ENCODE data around the gene CXCR1.
"Not testable (repeated sequence)": the region's sequence is repeated elsewhere in the genome, so short reads cannot be mapped to it uniquely, and the experiment has no call there.

The CXCR1 gene

GRCh38 chr2:218125626-218126080 is 41.1 kb downstream of the CXCR1 start, which contains the start of gene CXCR2:
CXCR2 (plus strand) TSS chr2:218126028; CDS start chr2:218134802, 8,774 bp downstream.
- H3K4me2 ChIP-seq (ENCODE audit: low read length): no peak within 1 kb of the TSS
- H3K9me3 ChIP-seq (ENCODE audit: low read length): no peaks in the 10 kb centered on the region
- H3K27me3 ChIP-seq (ENCODE audit: insufficient read depth, low read length): peaks cover 26% of the 10 kb centered on the region
- H3K79me2 ChIP-seq (ENCODE audit: insufficient read depth, low read length): no peaks in the 10 kb centered on the region
- no peak within 1 kb of the TSS for H3K27ac ChIP-seq (ENCODE audit: low read depth, low read length, poor library complexity, severe bottlenecking)
- no peak within 1 kb of the TSS for H3K9ac ChIP-seq (ENCODE audit: low read length)
- H3F3A ChIP-seq (ENCODE audit: insufficient read depth, low read length): no peaks in the 10 kb centered on the region
- no peak within 1 kb of the TSS for H2AFZ ChIP-seq (ENCODE audit: low read length)
- no peaks in the 10 kb centered on the region; the same call in 1 of the 2 replicates for H3K36me3 ChIP-seq (ENCODE audit: insufficient read depth, low read length)
- no peaks in the 10 kb centered on the region for H3K9me2 ChIP-seq (ENCODE audit: low read depth, low read length)
- TF ChIP-seq CTCF (IDR thresholded peaks at IDR 0.05; ENCODE audit: low read length) (no peak), EZH2 (IDR thresholded peaks at IDR 0.05; ENCODE audit: borderline replicate concordance, low read length) (no peak)
- no peak within 1 kb of the TSS for H3K4me3 ChIP-seq (ENCODE audit: low read depth, low read length, poor library complexity, severe bottlenecking)
- H3K4me1 ChIP-seq (ENCODE audit: insufficient read depth, low read length, severe bottlenecking): no peaks in the 10 kb centered on the region
- no peaks in the 10 kb centered on the region for H4K20me1 ChIP-seq (ENCODE audit: insufficient read depth, low read length)

GRCh38 chr2:218125095-218125494 is 41.7 kb downstream of the CXCR1 start:
- H2AFZ ChIP-seq (ENCODE audit: low read length): no peak overlapping the region
- no peak overlapping the region for H3K9ac ChIP-seq (ENCODE audit: low read length)
- H3K9me2 ChIP-seq (ENCODE audit: low read depth, low read length): no peaks in the 10 kb centered on the region
- no peak overlapping the region for H3K4me3 ChIP-seq (ENCODE audit: low read depth, low read length, poor library complexity, severe bottlenecking)
- no peak overlapping the region for H3K4me2 ChIP-seq (ENCODE audit: low read length)
- peaks cover 24% of the 10 kb centered on the region for H3K27me3 ChIP-seq (ENCODE audit: insufficient read depth, low read length)
- TF ChIP-seq CTCF (IDR thresholded peaks at IDR 0.05; ENCODE audit: low read length): no peak
- TF ChIP-seq EZH2 (IDR thresholded peaks at IDR 0.05; ENCODE audit: borderline replicate concordance, low read length): no peak
- H3K4me1 ChIP-seq (ENCODE audit: insufficient read depth, low read length, severe bottlenecking): no peaks in the 10 kb centered on the region
- no peaks in the 10 kb centered on the region for H3K79me2 ChIP-seq (ENCODE audit: insufficient read depth, low read length)
- no peaks in the 10 kb centered on the region for H3K9me3 ChIP-seq (ENCODE audit: low read length)
- H4K20me1 ChIP-seq (ENCODE audit: insufficient read depth, low read length): no peaks in the 10 kb centered on the region
- no peaks in the 10 kb centered on the region for H3F3A ChIP-seq (ENCODE audit: insufficient read depth, low read length)
- H3K27ac ChIP-seq (ENCODE audit: low read depth, low read length, poor library complexity, severe bottlenecking): no peak overlapping the region
- H3K36me3 ChIP-seq (ENCODE audit: insufficient read depth, low read length): no peaks in the 10 kb centered on the region; the same call in 1 of the 2 replicates

- Histone ChIP-seq H3K9ac (ENCODE audit: low read length) (no peak overlapping the region), H3F3A (ENCODE audit: insufficient read depth, low read length) (no peaks in the 10 kb centered on the region), H2AFZ (ENCODE audit: low read length) (no peak overlapping the region), H3K36me3 (ENCODE audit: insufficient read depth, low read length) (no peaks in the 10 kb centered on the region; the same call in 1 of the 2 replicates), H3K4me1 (ENCODE audit: insufficient read depth, low read length, severe bottlenecking) (no peaks in the 10 kb centered on the region), H3K27me3 (ENCODE audit: insufficient read depth, low read length) (peaks cover 13% of the 10 kb centered on the region; the same call in 1 of the 2 replicates), H4K20me1 (ENCODE audit: insufficient read depth, low read length) (no peaks in the 10 kb centered on the region), H3K4me3 (ENCODE audit: low read depth, low read length, poor library complexity, severe bottlenecking) (no peak overlapping the region), H3K79me2 (ENCODE audit: insufficient read depth, low read length) (no peaks in the 10 kb centered on the region), H3K9me2 (ENCODE audit: low read depth, low read length) (no peaks in the 10 kb centered on the region), H3K27ac (ENCODE audit: low read depth, low read length, poor library complexity, severe bottlenecking) (no peak overlapping the region), H3K4me2 (ENCODE audit: low read length) (no peak overlapping the region), H3K9me3 (ENCODE audit: low read length) (no peaks in the 10 kb centered on the region)
- TF ChIP-seq EZH2 (IDR thresholded peaks at IDR 0.05; ENCODE audit: borderline replicate concordance, low read length) (no peak), CTCF (IDR thresholded peaks at IDR 0.05; ENCODE audit: low read length) (no peak)
These were observed 42.8 kb downstream of the CXCR1 start for GRCh38 chr2:218123986-218124385.

- H3K27me3 ChIP-seq (ENCODE audit: insufficient read depth, low read length); H3F3A ChIP-seq (ENCODE audit: insufficient read depth, low read length); H2AFZ ChIP-seq (ENCODE audit: low read length); H3K27ac ChIP-seq (ENCODE audit: low read depth, low read length, poor library complexity, severe bottlenecking); H4K20me1 ChIP-seq (ENCODE audit: insufficient read depth, low read length); H3K4me2 ChIP-seq (ENCODE audit: low read length); H3K4me1 ChIP-seq (ENCODE audit: insufficient read depth, low read length, severe bottlenecking); H3K4me3 ChIP-seq (ENCODE audit: low read depth, low read length, poor library complexity, severe bottlenecking); H3K9me2 ChIP-seq (ENCODE audit: low read depth, low read length); H3K36me3 ChIP-seq (ENCODE audit: insufficient read depth, low read length); H3K79me2 ChIP-seq (ENCODE audit: insufficient read depth, low read length); H3K9me3 ChIP-seq (ENCODE audit: low read length); H3K9ac ChIP-seq (ENCODE audit: low read length): not testable (repeated sequence)
These were observed 44.5 kb downstream of the CXCR1 start for GRCh38 chr2:218122286-218122685.

GRCh38 chr2:218121789-218122188 is 45.0 kb downstream of the CXCR1 start:
- not testable (repeated sequence) for H4K20me1 ChIP-seq (ENCODE audit: insufficient read depth, low read length); H3K79me2 ChIP-seq (ENCODE audit: insufficient read depth, low read length); H3K36me3 ChIP-seq (ENCODE audit: insufficient read depth, low read length); H3K9me2 ChIP-seq (ENCODE audit: low read depth, low read length); H3K27me3 ChIP-seq (ENCODE audit: insufficient read depth, low read length); H3F3A ChIP-seq (ENCODE audit: insufficient read depth, low read length); H3K4me2 ChIP-seq (ENCODE audit: low read length); H3K9me3 ChIP-seq (ENCODE audit: low read length); H3K27ac ChIP-seq (ENCODE audit: low read depth, low read length, poor library complexity, severe bottlenecking); H2AFZ ChIP-seq (ENCODE audit: low read length); H3K9ac ChIP-seq (ENCODE audit: low read length); H3K4me3 ChIP-seq (ENCODE audit: low read depth, low read length, poor library complexity, severe bottlenecking); H3K4me1 ChIP-seq (ENCODE audit: insufficient read depth, low read length, severe bottlenecking)

Data from OCI-LY1 (cell line).